GM20000 (cell line): ENCODE data around the gene ALDOA.

ENCODE experiments used
- DNase-seq: peaks from one replicate; pipeline ENCODE4 v3.0.0; 2012; ENCODE audit warnings: low spot score
- TF ChIP-seq, protein P1 (sequence below): IDR thresholded peaks from 2 replicates; pipeline ENCODE4 v1.5.1; 2012; ENCODE audit warnings: mild to moderate bottlenecking, control low read depth; ENCODE audit errors: extremely low read depth, missing control alignments

The ALDOA gene

DNA sequence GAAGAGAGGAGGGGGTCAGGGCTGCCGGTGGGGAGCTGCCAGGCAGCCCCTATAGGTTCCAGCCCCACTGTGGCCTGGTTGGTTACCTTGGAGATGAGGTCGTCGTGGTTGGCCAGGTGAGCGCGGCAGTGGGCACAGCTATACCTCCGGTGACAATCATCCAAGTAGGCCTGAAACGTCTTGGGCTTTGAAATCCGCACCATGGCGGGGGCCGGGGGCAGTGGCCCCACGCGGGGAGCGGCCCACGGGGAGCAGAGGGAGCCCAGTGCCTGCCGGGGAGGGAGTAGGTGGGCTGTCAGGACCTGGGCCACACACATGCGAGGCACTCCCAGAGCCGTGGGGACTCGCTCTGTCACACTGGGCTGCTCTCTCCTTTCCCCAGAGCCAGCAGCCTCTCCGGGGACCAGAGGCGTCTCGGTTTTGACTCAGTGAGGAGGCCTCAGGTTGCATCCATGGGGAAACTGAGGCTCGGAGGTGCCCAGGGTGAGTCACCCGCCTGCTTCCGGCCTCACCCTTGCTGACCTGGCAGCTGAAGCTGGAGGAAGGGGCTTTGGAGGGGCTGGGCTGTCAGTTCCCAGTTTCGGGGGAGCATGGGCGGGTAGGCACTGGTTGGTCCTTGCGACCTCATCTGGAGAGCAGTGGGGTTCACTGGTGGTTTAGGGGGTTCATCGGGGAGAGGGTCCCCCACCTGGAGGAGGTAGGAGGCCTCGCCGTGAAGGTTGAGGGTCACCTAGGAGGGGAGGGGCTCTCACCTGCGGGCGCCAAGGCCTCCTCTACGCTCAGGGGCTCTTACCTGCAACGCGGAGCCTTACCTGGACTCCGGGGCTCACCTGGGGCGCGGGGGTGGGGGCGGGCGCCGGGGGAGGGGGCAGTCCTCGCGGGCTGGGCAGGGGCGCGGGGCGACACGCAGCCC is 29.9 kb downstream of the ALDOA start:
- peak; percentile 51 for DNase-seq
- TF ChIP-seq, protein P1, sequence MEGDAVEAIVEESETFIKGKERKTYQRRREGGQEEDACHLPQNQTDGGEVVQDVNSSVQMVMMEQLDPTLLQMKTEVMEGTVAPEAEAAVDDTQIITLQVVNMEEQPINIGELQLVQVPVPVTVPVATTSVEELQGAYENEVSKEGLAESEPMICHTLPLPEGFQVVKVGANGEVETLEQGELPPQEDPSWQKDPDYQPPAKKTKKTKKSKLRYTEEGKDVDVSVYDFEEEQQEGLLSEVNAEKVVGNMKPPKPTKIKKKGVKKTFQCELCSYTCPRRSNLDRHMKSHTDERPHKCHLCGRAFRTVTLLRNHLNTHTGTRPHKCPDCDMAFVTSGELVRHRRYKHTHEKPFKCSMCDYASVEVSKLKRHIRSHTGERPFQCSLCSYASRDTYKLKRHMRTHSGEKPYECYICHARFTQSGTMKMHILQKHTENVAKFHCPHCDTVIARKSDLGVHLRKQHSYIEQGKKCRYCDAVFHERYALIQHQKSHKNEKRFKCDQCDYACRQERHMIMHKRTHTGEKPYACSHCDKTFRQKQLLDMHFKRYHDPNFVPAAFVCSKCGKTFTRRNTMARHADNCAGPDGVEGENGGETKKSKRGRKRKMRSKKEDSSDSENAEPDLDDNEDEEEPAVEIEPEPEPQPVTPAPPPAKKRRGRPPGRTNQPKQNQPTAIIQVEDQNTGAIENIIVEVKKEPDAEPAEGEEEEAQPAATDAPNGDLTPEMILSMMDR = no peak

DNA sequence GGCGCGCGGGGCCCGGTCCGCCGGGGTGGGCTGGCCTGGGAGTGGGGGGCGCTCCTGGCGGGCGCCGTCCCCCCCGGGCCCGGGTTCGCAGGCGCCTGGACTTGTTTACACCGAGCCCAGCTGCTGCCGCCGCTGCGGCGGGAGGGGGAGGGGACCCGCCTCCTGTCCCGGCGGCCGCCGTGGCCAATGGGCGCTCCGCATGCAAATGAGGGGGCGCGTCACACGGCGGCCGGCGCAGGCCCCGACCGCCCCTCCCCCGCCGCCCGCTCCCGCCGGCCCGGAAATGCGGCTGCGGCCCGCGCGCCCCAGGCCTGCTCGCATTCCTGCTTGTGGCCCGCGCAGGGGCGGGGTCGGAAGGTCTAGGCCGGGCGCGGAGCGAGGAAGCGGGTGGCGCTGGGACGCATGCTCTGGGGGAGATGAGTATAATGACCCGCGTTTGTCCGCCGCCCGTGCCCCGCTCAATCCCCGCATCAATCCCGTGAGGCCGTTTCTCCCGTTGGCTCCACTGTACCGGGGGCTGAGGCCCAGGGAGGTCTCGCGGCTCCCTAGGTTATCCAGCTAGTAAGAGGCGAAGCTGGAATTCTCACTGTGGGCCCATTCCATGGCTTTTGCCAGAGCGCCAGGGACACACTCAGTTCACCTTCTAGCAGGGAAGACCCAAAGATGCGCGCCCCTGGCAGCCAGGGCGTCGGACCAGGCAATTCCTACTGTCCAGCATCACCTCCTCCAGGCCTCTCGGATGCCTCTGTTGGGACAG is 30.7 kb downstream of the ALDOA start, which contains the start of gene YPEL3:
YPEL3 (minus strand) TSS at position 109 of the 757 bp plus-strand sequence. CDS start 731 bp downstream, outside the sequence.
- TF ChIP-seq, protein P1 = no peak
- DNase-seq = peak; percentile 99

DNA sequence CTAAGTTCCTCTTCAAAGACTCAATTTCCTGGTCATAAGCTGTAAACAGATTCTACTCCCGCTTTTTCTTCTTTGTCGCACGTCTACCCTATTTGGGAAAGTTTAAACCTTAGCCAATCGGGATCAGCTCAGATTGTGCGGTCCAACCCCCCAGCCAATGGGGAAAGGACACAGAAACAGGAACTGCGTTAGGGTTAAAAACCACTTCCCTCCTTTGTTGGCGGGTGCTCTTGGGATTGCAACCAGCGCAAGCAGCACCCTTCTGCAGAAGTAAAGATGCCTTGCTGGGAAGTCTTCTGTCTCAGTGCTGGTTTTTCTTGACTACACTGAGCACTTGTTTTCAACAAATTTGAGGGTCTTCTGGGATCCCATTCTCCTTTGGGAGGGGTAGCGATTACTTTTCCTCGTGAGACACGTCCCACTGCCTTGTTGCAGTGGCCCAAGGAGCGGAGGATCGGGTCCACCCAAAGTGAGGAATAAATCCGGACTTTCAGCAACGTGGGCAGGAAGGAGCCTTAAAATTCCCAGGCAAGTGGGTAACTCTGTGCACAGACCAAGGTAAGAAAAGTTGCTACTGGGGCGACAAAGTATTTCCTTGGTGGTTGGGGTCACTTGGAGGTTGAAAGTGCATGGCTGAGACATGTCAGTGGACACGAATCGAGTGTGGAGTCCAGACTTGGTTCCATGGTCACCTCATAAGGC is 31.5 kb downstream of the ALDOA start:
- TF ChIP-seq, protein P1 = no peak
- no peak for DNase-seq

DNA sequence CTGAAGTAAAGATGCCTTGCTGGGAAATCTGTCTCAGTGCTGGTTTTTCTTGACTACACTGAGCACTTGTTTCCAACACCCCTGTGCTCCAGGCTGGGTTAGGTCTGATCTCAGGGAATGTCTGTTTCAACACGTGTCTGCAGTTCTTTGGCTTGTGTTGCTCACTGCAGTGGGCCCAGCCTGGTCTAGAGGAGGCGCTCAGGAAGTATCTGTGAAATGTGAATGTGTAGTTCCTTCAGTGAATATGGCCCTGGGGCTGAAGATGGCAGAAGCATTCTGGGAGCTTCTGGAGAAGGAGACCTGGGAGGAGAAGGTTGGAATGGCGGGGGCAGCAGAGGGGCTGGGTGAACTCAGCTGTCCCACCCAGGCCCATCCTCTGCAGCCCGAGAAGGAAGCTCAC is 38.5 kb downstream of the ALDOA start:
- TF ChIP-seq, protein P1 = no peak
- no peak for DNase-seq

DNA sequence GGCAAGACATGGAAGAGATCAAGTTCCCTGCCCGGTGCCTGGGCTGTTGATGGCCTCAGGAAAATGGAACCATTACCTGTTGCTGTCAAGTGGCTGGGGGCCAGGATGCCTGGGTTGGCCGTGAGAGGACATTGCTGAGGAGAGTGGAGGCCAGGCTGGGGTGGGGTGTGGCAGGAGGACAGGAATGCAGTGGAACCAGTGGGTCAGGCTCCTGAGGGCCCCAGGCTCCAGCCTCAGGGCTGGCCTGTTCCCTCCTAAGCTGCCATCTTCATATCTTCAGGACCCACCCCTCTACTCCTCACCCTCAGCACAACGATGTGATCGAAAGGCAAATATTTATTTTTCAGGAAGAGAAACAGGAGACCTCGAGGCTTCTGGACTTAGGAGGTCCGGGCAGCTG is 38.9 kb downstream of the ALDOA start:
- TF ChIP-seq, protein P1 = no peak
- no peak for DNase-seq

DNA sequence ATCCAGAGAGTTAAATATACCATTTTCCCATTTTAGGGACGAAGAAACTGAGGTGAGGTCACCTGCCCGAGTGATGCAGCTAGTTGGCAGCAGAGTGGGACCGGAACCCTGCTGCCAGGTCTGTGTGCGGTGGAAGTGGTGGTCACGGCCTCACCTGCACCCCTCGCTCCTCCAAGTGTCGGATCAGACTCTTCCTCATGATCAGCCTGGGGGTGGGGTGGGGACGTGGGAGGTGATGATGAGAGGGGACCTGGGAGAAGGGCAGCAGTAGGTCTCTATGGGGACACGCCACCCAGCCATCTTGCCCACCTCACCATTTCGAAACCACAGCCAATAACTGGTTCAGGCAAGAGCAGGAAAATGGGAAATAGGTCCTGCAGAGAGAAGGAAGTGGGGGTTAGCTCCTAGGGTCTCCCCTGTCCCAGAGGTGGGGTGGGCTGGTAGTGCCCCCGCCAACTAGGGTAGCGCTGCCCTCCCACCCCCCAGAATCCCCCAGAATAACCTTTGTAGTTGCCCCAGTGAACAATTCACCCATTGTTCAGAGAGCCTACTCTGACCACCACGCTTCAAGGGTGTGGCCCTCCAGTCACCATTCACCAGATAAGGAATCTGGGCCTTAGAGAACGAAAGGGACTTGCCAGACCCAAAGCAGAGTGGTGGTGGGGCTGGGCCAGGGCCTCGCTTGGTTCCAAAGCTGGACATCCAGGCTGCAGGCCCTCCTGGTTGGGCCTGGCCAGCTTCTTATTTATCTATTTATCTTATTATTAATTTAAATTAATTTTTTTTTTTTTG is 42.7 kb downstream of the ALDOA start:
- TF ChIP-seq, protein P1 = no peak
- no peak for DNase-seq
